Lower lobe of right lung (tissue), 2 donors: ENCODE measurements around the gene TNK1. TPM values are rescaled to one million over a fixed set of nuclear protein-coding genes. Genes with fewer than 3 reads are reported as not detected.

Experiments
- ATAC-seq, 2 donors: fragments of 200-7000 bp; cut with Tn5 transposase; one replicate each; pipeline ENCODE4 v1.9.1; 2020 to 2022; ENCODE audit warnings: mild to moderate bottlenecking in 2 of 2, moderate library complexity in 2 of 2
- DNase-seq: peaks from one replicate; pipeline ENCODE4 v3.0.0-alpha.2; 2020
- H3K27ac ChIP-seq: fragments of 200-600 bp; one replicate; pipeline ENCODE4 v1.8.0; 2022
- H3K27me3 ChIP-seq: fragments of 200-600 bp; one replicate; pipeline ENCODE4 v1.8.0; 2022; ENCODE audit warnings: low read depth
- H3K36me3 ChIP-seq: fragments of 200-600 bp; one replicate; pipeline ENCODE4 v1.8.0; 2022; ENCODE audit warnings: mild to moderate bottlenecking
- H3K4me1 ChIP-seq: fragments of 200-600 bp; one replicate; pipeline ENCODE4 v1.8.0; 2022
- H3K4me3 ChIP-seq: fragments of 200-600 bp; one replicate; pipeline ENCODE4 v1.8.0; 2022; ENCODE audit warnings: mild to moderate bottlenecking
- H3K9me3 ChIP-seq: fragments of 200-600 bp; one replicate; pipeline ENCODE4 v1.8.0; 2022
- intact Hi-C: fragments of 100-400 bp; cut with DNase I; formaldehyde crosslinking; loops from one replicate; pipeline ENCODE4 v1.11.0; 2022
- total RNA-seq: library from RNA; stranded (reverse); fragmentation: NEBNext Ultra II Directional; extraction: Animal tissue kit (Norgen Biotek cat#: 25700); gene quantifications from one replicate; pipeline ENCODE4 v1.2.1, GENCODE V29; 2021
- TF ChIP-seq, protein P1 (sequence below): fragments of 200-600 bp; IDR thresholded peaks from one replicate; pipeline ENCODE4 v1.8.0; 2022; ENCODE audit warnings: antibody characterized with exemption, mild to moderate bottlenecking
- donor health status: DM: no; HTN: yes; CAD: no; lungs with severe emphysema.

TNK1 gene
- total RNA-seq, 1 donor from 2014 or later: 4.1 TPM

DNA sequence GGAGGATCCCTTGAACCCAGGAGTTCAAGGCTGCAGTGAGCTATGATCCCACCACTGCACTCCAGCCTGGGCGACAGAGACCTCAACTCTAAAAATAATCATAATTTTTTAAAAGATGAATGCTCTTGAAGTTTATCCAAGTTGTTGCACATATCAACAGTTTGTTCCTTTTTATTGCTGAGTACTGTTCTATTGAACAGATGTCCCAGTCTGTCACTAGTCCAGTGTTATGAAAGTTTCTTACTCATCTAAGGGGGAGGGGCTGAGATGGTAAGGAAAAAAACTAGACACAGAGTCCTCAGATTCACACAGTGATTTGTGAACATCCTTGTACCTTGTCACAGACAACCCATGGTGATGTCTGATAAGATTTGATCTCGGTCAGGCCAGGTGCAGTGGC lies 40.7 kb upstream of the TNK1 start:
- Histone ChIP-seq H3K27me3 (peaks cover 21% of the 10 kb centered on the region), H3K4me1 (peaks cover 3% of the 10 kb centered on the region), H3K27ac (no peak overlapping the region), H3K4me3 (no peak overlapping the region), H3K9me3 (no peaks in the 10 kb centered on the region), H3K36me3 (peaks cover 11% of the 10 kb centered on the region)
- intact Hi-C loops: no loop called here
- DNase-seq (no peak), ATAC-seq (no peak)
- TF ChIP-seq, protein P1, sequence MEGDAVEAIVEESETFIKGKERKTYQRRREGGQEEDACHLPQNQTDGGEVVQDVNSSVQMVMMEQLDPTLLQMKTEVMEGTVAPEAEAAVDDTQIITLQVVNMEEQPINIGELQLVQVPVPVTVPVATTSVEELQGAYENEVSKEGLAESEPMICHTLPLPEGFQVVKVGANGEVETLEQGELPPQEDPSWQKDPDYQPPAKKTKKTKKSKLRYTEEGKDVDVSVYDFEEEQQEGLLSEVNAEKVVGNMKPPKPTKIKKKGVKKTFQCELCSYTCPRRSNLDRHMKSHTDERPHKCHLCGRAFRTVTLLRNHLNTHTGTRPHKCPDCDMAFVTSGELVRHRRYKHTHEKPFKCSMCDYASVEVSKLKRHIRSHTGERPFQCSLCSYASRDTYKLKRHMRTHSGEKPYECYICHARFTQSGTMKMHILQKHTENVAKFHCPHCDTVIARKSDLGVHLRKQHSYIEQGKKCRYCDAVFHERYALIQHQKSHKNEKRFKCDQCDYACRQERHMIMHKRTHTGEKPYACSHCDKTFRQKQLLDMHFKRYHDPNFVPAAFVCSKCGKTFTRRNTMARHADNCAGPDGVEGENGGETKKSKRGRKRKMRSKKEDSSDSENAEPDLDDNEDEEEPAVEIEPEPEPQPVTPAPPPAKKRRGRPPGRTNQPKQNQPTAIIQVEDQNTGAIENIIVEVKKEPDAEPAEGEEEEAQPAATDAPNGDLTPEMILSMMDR: no peak

DNA sequence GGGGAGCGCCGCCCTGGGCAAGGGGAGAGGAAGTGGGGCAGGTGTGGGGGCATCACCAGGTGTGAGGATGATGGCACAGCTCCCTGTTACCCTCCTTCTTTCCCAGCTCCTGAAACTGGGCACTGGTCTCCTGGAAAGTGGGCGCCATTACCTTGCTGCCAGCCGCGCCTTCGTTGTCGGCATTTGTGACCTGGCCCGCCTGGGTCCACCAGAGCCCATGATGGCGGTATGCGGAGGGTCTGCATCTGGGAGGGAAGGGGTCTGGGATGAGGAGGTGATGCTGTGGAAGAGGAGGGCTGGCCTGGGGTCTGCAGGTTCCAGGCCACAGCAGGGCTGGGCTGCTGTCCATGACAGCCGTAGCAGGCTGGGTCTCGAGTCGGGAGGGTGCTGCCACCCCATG lies 39.0 kb upstream of the TNK1 start:
- TF ChIP-seq, protein P1: no peak
- Histone ChIP-seq H3K36me3 (peaks cover 11% of the 10 kb centered on the region), H3K27me3 (peaks cover 10% of the 10 kb centered on the region), H3K27ac (no peak overlapping the region), H3K4me3 (no peak overlapping the region), H3K4me1 (peaks cover 3% of the 10 kb centered on the region), H3K9me3 (no peaks in the 10 kb centered on the region)
- no peak for DNase-seq
- intact Hi-C loops: no loop called here
- no peak for ATAC-seq

DNA sequence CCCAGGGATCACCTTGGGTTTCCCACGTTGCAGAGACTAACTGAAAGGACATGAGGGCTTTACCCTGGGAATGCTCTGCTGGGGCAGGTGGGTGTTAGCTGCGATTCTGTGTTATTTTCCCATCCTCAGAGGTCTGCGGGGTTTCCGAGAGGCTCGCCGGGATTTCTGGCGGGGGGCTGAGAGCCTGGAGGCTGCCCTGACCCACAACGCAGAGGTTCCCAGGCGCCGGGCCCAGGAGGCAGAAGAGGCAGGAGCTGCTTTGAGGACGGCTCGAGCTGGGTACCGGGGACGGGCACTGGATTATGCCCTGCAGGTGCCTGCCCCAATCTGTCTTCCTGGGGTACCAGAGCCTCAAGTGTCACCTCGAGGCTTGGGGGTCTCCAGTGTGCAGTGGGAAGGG lies 37.6 kb upstream of the TNK1 start:
- peaks cover 11% of the 10 kb centered on the region for H3K36me3 ChIP-seq
- H3K9me3 ChIP-seq: no peaks in the 10 kb centered on the region
- intact Hi-C loops: no loop called here
- ATAC-seq (no peak), DNase-seq (no peak)
- H3K4me3 ChIP-seq: no peak overlapping the region
- H3K4me1 ChIP-seq: peaks cover 3% of the 10 kb centered on the region
- H3K27ac ChIP-seq: no peak overlapping the region
- H3K27me3 ChIP-seq: peaks cover 9% of the 10 kb centered on the region
- TF ChIP-seq, protein P1: no peak

DNA sequence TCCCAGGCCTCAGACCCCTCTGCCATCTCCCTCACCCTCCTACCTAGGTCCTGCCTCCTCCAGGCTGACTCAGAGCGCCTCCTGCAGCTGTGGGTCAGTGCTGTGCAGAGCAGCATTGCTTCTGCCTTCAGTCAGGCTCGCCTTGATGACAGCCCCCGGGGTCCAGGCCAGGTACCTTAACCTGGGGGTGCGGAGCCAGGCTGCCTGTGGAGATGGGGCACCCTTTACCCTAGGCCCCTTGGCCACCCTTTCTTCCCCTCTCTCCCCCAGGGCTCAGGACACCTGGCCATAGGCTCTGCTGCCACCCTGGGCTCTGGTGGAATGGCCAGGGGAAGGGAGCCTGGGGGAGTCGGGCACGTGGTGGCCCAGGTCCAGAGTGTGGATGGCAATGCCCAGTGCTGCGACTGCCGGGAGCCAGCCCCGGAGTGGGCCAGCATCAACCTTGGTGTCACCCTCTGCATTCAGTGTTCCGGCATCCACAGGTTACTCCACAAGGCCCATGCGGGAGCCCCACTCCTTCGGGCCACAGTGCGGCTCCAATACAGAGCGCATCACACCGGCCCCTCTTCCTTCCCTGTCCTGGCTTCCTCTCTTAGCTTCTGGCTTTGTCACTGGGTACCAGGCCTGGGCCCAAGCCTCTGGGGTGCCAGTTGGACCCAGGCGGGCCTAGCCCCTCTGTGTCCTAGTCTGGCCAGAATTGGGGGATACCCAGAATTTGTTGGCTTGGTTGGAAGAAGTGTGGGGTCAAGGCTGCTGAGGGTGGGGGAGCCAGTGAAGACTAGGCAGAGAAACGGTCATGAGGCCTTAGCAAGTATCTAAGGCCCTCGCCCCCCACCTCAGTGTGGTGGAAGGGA lies 33.9 kb upstream of the TNK1 start:
- ATAC-seq: no peak
- intact Hi-C loops: no loop called here

DNA sequence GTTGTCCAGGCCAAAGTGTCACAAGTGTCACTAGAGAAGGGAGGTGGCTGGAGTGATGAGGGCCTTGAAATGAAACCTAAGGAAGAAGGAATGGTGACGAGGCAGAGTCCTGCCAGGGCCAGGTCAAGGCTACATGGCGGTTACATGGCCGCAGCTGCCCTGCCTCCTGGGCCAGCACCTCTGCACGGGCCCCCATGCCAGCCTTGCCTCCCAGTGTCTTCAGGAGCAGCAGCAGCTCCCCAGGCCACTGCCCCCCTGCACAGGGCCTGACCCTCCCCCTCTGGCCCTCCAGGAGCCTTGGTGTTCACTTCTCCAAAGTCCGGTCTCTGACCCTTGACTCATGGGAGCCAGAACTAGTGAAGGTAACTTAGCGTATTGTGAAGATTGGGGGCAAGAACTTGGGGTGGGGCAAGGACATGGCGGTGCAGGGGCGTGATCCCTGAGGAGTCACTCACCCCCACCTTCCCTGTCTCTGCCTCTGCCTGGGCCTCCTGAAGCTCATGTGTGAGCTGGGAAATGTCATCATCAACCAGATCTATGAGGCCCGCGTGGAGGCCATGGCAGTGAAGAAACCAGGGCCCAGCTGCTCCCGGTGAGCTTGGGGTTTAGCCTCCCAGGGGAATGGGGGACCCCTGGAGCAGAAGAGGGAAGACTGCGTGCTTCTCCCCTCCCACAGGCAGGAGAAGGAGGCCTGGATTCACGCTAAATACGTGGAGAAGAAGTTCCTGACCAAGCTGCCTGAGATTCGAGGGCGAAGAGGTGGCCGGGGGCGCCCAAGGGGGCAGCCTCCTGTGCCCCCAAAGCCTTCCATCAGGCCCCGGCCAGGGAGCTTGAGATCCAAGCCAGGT lies 33.0 kb upstream of the TNK1 start:
- ATAC-seq: no peak
- Histone ChIP-seq H3K27ac (no peak overlapping the region), H3K36me3 (no peaks in the 10 kb centered on the region), H3K27me3 (no peaks in the 10 kb centered on the region), H3K9me3 (no peaks in the 10 kb centered on the region), H3K4me1 (peaks cover 26% of the 10 kb centered on the region), H3K4me3 (no peak overlapping the region)
- TF ChIP-seq, protein P1: no peak
- intact Hi-C loops: no loop called here
- DNase-seq: no peak

More for the DNA sequence above, 33.9 kb upstream of the TNK1 start:
- peaks cover 20% of the 10 kb centered on the region for H3K4me1 ChIP-seq
- TF ChIP-seq, protein P1: no peak
- no peaks in the 10 kb centered on the region for H3K9me3 ChIP-seq
- no peak for DNase-seq
- peaks cover 5% of the 10 kb centered on the region for H3K27me3 ChIP-seq
- H3K4me3 ChIP-seq: no peak overlapping the region
- peaks cover 4% of the 10 kb centered on the region for H3K36me3 ChIP-seq
- H3K27ac ChIP-seq: no peak overlapping the region
